Measurements from ENCODE around the gene DDA1.
A peak's percentile ranks its signal among the peaks of the same experiment; 100 is the strongest.

GRCh38 chr19:17346109-17346671 is 36.8 kb downstream of the DDA1 start:
- TF ChIP-seq POLR2AphosphoS5 (IDR thresholded peaks at IDR 0.05) (peak; percentile 13), POLR2A (IDR thresholded peaks at IDR 0.05) (no peak)
- TF ChIP-seq, protein P1, sequence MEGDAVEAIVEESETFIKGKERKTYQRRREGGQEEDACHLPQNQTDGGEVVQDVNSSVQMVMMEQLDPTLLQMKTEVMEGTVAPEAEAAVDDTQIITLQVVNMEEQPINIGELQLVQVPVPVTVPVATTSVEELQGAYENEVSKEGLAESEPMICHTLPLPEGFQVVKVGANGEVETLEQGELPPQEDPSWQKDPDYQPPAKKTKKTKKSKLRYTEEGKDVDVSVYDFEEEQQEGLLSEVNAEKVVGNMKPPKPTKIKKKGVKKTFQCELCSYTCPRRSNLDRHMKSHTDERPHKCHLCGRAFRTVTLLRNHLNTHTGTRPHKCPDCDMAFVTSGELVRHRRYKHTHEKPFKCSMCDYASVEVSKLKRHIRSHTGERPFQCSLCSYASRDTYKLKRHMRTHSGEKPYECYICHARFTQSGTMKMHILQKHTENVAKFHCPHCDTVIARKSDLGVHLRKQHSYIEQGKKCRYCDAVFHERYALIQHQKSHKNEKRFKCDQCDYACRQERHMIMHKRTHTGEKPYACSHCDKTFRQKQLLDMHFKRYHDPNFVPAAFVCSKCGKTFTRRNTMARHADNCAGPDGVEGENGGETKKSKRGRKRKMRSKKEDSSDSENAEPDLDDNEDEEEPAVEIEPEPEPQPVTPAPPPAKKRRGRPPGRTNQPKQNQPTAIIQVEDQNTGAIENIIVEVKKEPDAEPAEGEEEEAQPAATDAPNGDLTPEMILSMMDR (IDR thresholded peaks at IDR 0.05): peak; percentile 83 to 92 (median 90)
